Astrocyte (in vitro differentiated cells and primary cell): Measurements from ENCODE around the gene KCND2. TPM values are rescaled to one million over a fixed set of nuclear protein-coding genes. Genes with fewer than 3 reads are reported as not detected.

Experiments
- DNase-seq: peaks from one replicate; pipeline ENCODE4 v3.0.0-alpha.2; 2010; ENCODE audit warnings: low read depth
- FAIRE-seq: peaks from 2 replicates; lab custom pipeline; 2011; peaks lifted over from hg19 to GRCh38; lab: Jason Lieb, UNC
- H2AFZ ChIP-seq: 2 replicates; pipeline ENCODE4 v1.6.0; 2012; ENCODE audit warnings: low read depth, low read length, inconsistent platforms
- H3K27ac ChIP-seq: 2 replicates; pipeline ENCODE4 v1.5.1; 2011; ENCODE audit warnings: low read depth, low read length, inconsistent platforms
- H3K27me3 ChIP-seq: 2 replicates; pipeline ENCODE4 v1.6.0; 2011; ENCODE audit warnings: low read length, inconsistent platforms; ENCODE audit not compliant: insufficient read depth
- H3K36me3 ChIP-seq: 2 replicates; pipeline ENCODE4 v1.5.1; 2011; ENCODE audit warnings: low read length, inconsistent platforms; ENCODE audit not compliant: insufficient read depth
- H3K4me1 ChIP-seq: 2 replicates; pipeline ENCODE4 v1.5.1; 2011; ENCODE audit warnings: low read length, inconsistent platforms; ENCODE audit not compliant: insufficient read depth
- H3K4me2 ChIP-seq: 2 replicates; pipeline ENCODE4 v1.6.0; 2012; ENCODE audit warnings: low read length, inconsistent platforms
- H3K4me3 ChIP-seq: 2 replicates; pipeline ENCODE4 v1.5.1; 2011; ENCODE audit warnings: low read depth, mild to moderate bottlenecking, low read length, inconsistent platforms; ENCODE audit not compliant: insufficient read depth
- H3K79me2 ChIP-seq: 2 replicates; pipeline ENCODE4 v1.6.0; 2012; ENCODE audit warnings: mild to moderate bottlenecking, low read length, inconsistent platforms; ENCODE audit not compliant: insufficient read depth
- H3K9ac ChIP-seq: 2 replicates; pipeline ENCODE4 v1.6.0; 2012; ENCODE audit warnings: mild to moderate bottlenecking, low read length, inconsistent platforms
- H3K9me3 ChIP-seq: 2 replicates; pipeline ENCODE4 v1.5.1; 2012; ENCODE audit warnings: low read depth, mild to moderate bottlenecking, low read length, inconsistent platforms; ENCODE audit not compliant: insufficient read depth
- H4K20me1 ChIP-seq: 2 replicates; pipeline ENCODE4 v1.6.0; 2012; ENCODE audit warnings: low read length, inconsistent platforms; ENCODE audit not compliant: insufficient read depth
- H3K27ac Mint-ChIP-seq: one replicate; pipeline ENCODE4 v1.8.0; 2021; ENCODE audit warnings: mild to moderate bottlenecking, mixed read lengths; ENCODE audit not compliant: unreplicated experiment
- H3K27me3 Mint-ChIP-seq: one replicate; pipeline ENCODE4 v1.8.0; 2021; ENCODE audit warnings: low read depth, mixed read lengths; ENCODE audit not compliant: unreplicated experiment
- H3K36me3 Mint-ChIP-seq: one replicate; pipeline ENCODE4 v1.8.0; 2021; ENCODE audit warnings: low read depth, mixed read lengths; ENCODE audit not compliant: unreplicated experiment
- H3K4me1 Mint-ChIP-seq: one replicate; pipeline ENCODE4 v1.8.0; 2021; ENCODE audit warnings: low read depth, mixed read lengths; ENCODE audit not compliant: unreplicated experiment
- H3K4me3 Mint-ChIP-seq: one replicate; pipeline ENCODE4 v1.8.0; 2021; ENCODE audit warnings: mild to moderate bottlenecking, moderate library complexity, mixed read lengths; ENCODE audit not compliant: unreplicated experiment
- H3K9me3 Mint-ChIP-seq: one replicate; pipeline ENCODE4 v1.8.0; 2021; ENCODE audit warnings: mild to moderate bottlenecking, mixed read lengths; ENCODE audit not compliant: unreplicated experiment
- EZH2 ChIP-seq: IDR thresholded peaks from 2 replicates; pipeline ENCODE4 v1.6.1; 2012; ENCODE audit warnings: mild to moderate bottlenecking, low read length, inconsistent platforms; ENCODE audit not compliant: insufficient read depth
- total RNA-seq: library from RNA; stranded (reverse); gene quantifications from 2 replicates; pipeline ENCODE4 v1.2.1, GENCODE V29; 2021
- TF ChIP-seq, protein P1 (sequence below): IDR thresholded peaks from 2 replicates; pipeline ENCODE4 v1.5.1; 2011; ENCODE audit warnings: low read depth, mild to moderate bottlenecking, inconsistent platforms, low read length, moderate library complexity; ENCODE audit not compliant: insufficient read depth

Gene KCND2
- total RNA-seq, 1 donor from 2014 or later = 0.30 TPM

DNA sequence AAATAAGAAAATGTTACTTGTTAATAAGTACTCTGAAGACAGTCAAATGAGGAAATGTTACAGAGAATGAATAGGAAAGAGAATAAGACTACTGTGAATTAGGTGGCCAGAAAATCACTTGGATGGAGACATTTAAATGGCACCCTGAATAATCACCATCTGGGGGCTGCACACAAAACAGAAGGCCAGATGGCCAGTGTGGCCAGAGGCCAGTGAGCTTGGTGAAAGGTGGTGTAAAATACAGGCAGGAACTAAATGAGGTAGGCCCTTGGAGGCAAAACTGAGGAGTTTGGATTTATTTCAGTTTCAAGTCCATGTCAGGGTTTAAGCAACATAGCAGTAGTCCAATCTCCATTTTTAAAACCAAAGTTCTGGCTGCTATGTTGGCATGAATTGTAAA lies 458.3 kb downstream of the KCND2 start:
- Mint-ChIP-seq H3K4me1 (peaks cover 6% of the 10 kb centered on the region), H3K27ac (no peak overlapping the region), H3K9me3 (no peaks in the 10 kb centered on the region), H3K27me3 (no peaks in the 10 kb centered on the region), H3K36me3 (no peaks in the 10 kb centered on the region), H3K4me3 (no peak overlapping the region)
- H2AFZ ChIP-seq = no peak overlapping the region
- H3K9ac ChIP-seq = no peak overlapping the region
- FAIRE-seq (no peak), DNase-seq (no peak)
- H3K27ac ChIP-seq = no peak overlapping the region
- H3K27me3 ChIP-seq = no peaks in the 10 kb centered on the region
- H3K4me1 ChIP-seq = peaks cover 2% of the 10 kb centered on the region
- H3K79me2 ChIP-seq = no peaks in the 10 kb centered on the region
- H3K36me3 ChIP-seq = no peaks in the 10 kb centered on the region
- TF ChIP-seq, protein P1, sequence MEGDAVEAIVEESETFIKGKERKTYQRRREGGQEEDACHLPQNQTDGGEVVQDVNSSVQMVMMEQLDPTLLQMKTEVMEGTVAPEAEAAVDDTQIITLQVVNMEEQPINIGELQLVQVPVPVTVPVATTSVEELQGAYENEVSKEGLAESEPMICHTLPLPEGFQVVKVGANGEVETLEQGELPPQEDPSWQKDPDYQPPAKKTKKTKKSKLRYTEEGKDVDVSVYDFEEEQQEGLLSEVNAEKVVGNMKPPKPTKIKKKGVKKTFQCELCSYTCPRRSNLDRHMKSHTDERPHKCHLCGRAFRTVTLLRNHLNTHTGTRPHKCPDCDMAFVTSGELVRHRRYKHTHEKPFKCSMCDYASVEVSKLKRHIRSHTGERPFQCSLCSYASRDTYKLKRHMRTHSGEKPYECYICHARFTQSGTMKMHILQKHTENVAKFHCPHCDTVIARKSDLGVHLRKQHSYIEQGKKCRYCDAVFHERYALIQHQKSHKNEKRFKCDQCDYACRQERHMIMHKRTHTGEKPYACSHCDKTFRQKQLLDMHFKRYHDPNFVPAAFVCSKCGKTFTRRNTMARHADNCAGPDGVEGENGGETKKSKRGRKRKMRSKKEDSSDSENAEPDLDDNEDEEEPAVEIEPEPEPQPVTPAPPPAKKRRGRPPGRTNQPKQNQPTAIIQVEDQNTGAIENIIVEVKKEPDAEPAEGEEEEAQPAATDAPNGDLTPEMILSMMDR = no peak
- TF ChIP-seq EZH2 = no peak
- H3K4me2 ChIP-seq = no peak overlapping the region
- no peaks in the 10 kb centered on the region for H4K20me1 ChIP-seq
- H3K9me3 ChIP-seq = no peaks in the 10 kb centered on the region
- H3K4me3 ChIP-seq = no peak overlapping the region

DNA sequence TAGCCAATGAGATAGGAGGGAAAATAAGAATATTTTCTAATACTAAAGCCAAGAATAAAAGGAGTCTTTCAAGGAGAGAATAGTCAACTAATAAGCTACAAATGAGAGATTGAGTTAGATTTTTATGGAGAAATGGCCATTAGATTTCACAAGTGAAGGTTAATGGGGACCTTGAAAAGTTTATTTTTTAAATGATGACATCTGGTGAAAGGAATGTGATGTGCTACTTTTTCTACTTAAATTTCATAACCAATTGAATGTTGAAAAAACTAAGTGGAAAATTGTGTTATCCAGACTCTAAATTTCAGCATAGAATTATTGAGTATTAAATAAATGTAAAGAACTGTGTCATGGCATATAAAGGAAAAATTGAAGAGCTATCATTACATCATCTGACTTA lies 459.3 kb downstream of the KCND2 start:
- Mint-ChIP-seq H3K27ac (no peak overlapping the region), H3K4me1 (peaks cover 6% of the 10 kb centered on the region), H3K36me3 (no peaks in the 10 kb centered on the region), H3K9me3 (no peaks in the 10 kb centered on the region), H3K27me3 (no peaks in the 10 kb centered on the region), H3K4me3 (no peak overlapping the region)
- H3K4me2 ChIP-seq = no peak overlapping the region
- no peak overlapping the region for H3K27ac ChIP-seq
- no peaks in the 10 kb centered on the region for H4K20me1 ChIP-seq
- H3K36me3 ChIP-seq = no peaks in the 10 kb centered on the region
- H3K9me3 ChIP-seq = no peaks in the 10 kb centered on the region
- H3K27me3 ChIP-seq = no peaks in the 10 kb centered on the region
- TF ChIP-seq, protein P1 = no peak
- no peak for TF ChIP-seq EZH2
- H3K4me1 ChIP-seq = peaks cover 2% of the 10 kb centered on the region
- H3K4me3 ChIP-seq = no peak overlapping the region
- H3K9ac ChIP-seq = no peak overlapping the region
- DNase-seq = no peak
- no peaks in the 10 kb centered on the region for H3K79me2 ChIP-seq
- FAIRE-seq = no peak
- H2AFZ ChIP-seq = no peak overlapping the region

DNA sequence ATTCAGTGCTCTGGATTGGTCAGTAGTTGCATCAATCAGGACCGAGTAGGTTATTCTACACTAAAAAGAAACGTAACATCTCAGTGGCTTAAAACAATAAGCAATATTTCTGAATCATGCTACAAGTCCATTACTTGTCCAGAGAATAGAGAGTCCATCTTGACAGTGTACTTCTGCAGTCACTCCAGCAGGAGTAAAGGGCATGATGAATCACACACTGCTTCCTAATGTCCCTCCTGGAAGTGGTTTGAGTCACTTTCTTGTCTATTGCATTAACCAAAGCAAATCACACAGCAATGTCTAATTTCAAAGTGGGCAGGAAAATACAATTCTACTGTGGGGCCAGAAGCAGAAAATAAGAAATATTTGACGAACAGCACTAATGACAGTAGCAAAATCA lies 460.2 kb downstream of the KCND2 start:
- FAIRE-seq (no peak), DNase-seq (peak; percentile 81)
- H2AFZ ChIP-seq = no peak overlapping the region
- H3K9me3 ChIP-seq = no peaks in the 10 kb centered on the region
- no peaks in the 10 kb centered on the region for H3K79me2 ChIP-seq
- no peaks in the 10 kb centered on the region for H4K20me1 ChIP-seq
- H3K9ac ChIP-seq = no peak overlapping the region
- TF ChIP-seq, protein P1 = peak; percentile 32
- no peak for TF ChIP-seq EZH2
- peaks cover 2% of the 10 kb centered on the region for H3K4me1 ChIP-seq
- Mint-ChIP-seq H3K4me3 (no peak overlapping the region), H3K36me3 (no peaks in the 10 kb centered on the region), H3K27me3 (no peaks in the 10 kb centered on the region), H3K27ac (no peak overlapping the region), H3K9me3 (no peaks in the 10 kb centered on the region), H3K4me1 (peaks cover 6% of the 10 kb centered on the region)
- H3K27ac ChIP-seq = no peak overlapping the region
- H3K4me3 ChIP-seq = no peak overlapping the region
- H3K36me3 ChIP-seq = no peaks in the 10 kb centered on the region
- peak overlapping the region; percentile 16 for H3K4me2 ChIP-seq
- H3K27me3 ChIP-seq = no peaks in the 10 kb centered on the region
